Activated gamma-delta T cell (primary cell): ENCODE data around the gene AQP6.

Source experiments
- DNase-seq: peaks from one replicate; lab custom pipeline; 2025; lab: John Stamatoyannopoulos, UW

The AQP6 gene

GRCh38 chr12:49942921-49943624, 29.7 kb upstream of the AQP6 start:
- no peak for DNase-seq

- no peak for DNase-seq
These were observed 29.2 kb upstream of the AQP6 start for GRCh38 chr12:49943625-49943960.

GRCh38 chr12:49944046-49944445, 28.7 kb upstream of the AQP6 start:
- DNase-seq = no peak

GRCh38 chr12:49944718-49945117, 28.0 kb upstream of the AQP6 start:
- DNase-seq = no peak

- DNase-seq = peak; percentile 35
These were observed 27.2 kb upstream of the AQP6 start for GRCh38 chr12:49945394-49946080.

- DNase-seq = no peak
These were observed 26.7 kb upstream of the AQP6 start for GRCh38 chr12:49946086-49946485.

GRCh38 chr12:49946497-49946896, 26.2 kb upstream of the AQP6 start:
- no peak for DNase-seq

- no peak for DNase-seq
These were observed 25.0 kb upstream of the AQP6 start for GRCh38 chr12:49947593-49948226.

GRCh38 chr12:49948866-49949845, 23.6 kb upstream of the AQP6 start:
- DNase-seq = no peak

GRCh38 chr12:49949866-49950265, 22.9 kb upstream of the AQP6 start:
- no peak for DNase-seq

GRCh38 chr12:49950273-49951251, 22.2 kb upstream of the AQP6 start, which contains the start of gene AQP2:
Gene AQP2, plus strand, starts transcription at chr12:49950737. Its CDS starts 94 bp downstream, at chr12:49950831.
- DNase-seq = no peak

- no peak for DNase-seq
These were observed 21.1 kb upstream of the AQP6 start for GRCh38 chr12:49951411-49952240.

- no peak for DNase-seq
These were observed 20.2 kb upstream of the AQP6 start for GRCh38 chr12:49952391-49953055.

GRCh38 chr12:49953151-49953550, 19.6 kb upstream of the AQP6 start:
- DNase-seq = no peak

GRCh38 chr12:49953961-49954846, 18.5 kb upstream of the AQP6 start:
- no peak for DNase-seq

GRCh38 chr12:49954863-49955830, 17.6 kb upstream of the AQP6 start:
- no peak for DNase-seq
